Measurements from ENCODE around the gene PARVA.
A peak's percentile ranks its signal among the peaks of the same experiment; 100 is the strongest.

- TF ChIP-seq, protein P1, sequence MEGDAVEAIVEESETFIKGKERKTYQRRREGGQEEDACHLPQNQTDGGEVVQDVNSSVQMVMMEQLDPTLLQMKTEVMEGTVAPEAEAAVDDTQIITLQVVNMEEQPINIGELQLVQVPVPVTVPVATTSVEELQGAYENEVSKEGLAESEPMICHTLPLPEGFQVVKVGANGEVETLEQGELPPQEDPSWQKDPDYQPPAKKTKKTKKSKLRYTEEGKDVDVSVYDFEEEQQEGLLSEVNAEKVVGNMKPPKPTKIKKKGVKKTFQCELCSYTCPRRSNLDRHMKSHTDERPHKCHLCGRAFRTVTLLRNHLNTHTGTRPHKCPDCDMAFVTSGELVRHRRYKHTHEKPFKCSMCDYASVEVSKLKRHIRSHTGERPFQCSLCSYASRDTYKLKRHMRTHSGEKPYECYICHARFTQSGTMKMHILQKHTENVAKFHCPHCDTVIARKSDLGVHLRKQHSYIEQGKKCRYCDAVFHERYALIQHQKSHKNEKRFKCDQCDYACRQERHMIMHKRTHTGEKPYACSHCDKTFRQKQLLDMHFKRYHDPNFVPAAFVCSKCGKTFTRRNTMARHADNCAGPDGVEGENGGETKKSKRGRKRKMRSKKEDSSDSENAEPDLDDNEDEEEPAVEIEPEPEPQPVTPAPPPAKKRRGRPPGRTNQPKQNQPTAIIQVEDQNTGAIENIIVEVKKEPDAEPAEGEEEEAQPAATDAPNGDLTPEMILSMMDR (IDR thresholded peaks at IDR 0.05), result peak; percentile 69 to 94 (median 81)
- TF ChIP-seq POLR2A (IDR thresholded peaks at IDR 0.05), result no peak
Observed at GRCh38 chr11:12331239-12331874, 46.0 kb upstream of the PARVA start.

Measured in body of pancreas (tissue), 4 donors.